GM12873 (cell line): Measurements from ENCODE around the gene ACP7.

Source experiments
- CTCF ChIP-seq: IDR thresholded peaks from 2 replicates; pipeline ENCODE4 v1.5.1; 2012; ENCODE audit warnings: low read depth, mild to moderate bottlenecking, moderate library complexity, low read length, control low read depth; ENCODE audit not compliant: insufficient read depth; ENCODE audit errors: missing control alignments

The ACP7 gene

GRCh38 chr19:39150807-39151600 is 66.8 kb downstream of the ACP7 start:
- no peak for TF ChIP-seq CTCF

GRCh38 chr19:39152066-39152465 is 67.9 kb downstream of the ACP7 start:
- TF ChIP-seq CTCF = no peak

GRCh38 chr19:39154100-39154628 is 70.0 kb downstream of the ACP7 start:
- no peak for TF ChIP-seq CTCF

GRCh38 chr19:39154629-39155100 is 70.5 kb downstream of the ACP7 start:
- no peak for TF ChIP-seq CTCF

GRCh38 chr19:39155114-39155700 is 71.0 kb downstream of the ACP7 start:
- no peak for TF ChIP-seq CTCF

GRCh38 chr19:39155741-39156140 is 71.6 kb downstream of the ACP7 start:
- no peak for TF ChIP-seq CTCF
